ENCODE results near the gene PDE2A. TPM values are rescaled to one million over a fixed set of nuclear protein-coding genes. Genes with fewer than 3 reads are reported as not detected.

Gene PDE2A
- total RNA-seq (1 to 10 TPM; 1.2 to 1.9 TPM), polyA plus RNA-seq (under 1 TPM in 2 of 3 donors, not detected in 1; 0.22 to 0.24 TPM), total RNA-seq (0 to 1.3 (median 0.93) reads per million in 6 experiments)

- peak within 1 kb of the TSS in 2 of 10 donors; percentile 4 to 77 for H3K27ac Mint-ChIP-seq
- POLR2A ChIA-PET = interaction anchor here (0.6 kb wide), 1 partner anchor 122 kb away, joined by 3 read pairs; no protein-coding TSS in a partner anchor
- peaks cover 30 to 69% (median 43%) of the 10 kb centered on the region in 5 donors for H3K27me3 Mint-ChIP-seq
- ATAC-seq (no peak), DNase-seq (no peak)
- H3K36me3 Mint-ChIP-seq = peaks cover 0 to 7% (median 2%) of the 10 kb centered on the region in 3 donors
- no peak within 1 kb of the TSS for H3K4me3 Mint-ChIP-seq
- no peaks in the 10 kb centered on the region for H3K9me3 Mint-ChIP-seq
- peaks cover 24 to 44% (median 35%) of the 10 kb centered on the region in 4 donors for H3K4me1 Mint-ChIP-seq
These were observed at the start of gene PDE2A for GRCh38 chr11:72673943-72674828. PDE2A (minus strand) TSS chr11:72674422; CDS start chr11:72674207, 215 bp downstream.

DNA sequence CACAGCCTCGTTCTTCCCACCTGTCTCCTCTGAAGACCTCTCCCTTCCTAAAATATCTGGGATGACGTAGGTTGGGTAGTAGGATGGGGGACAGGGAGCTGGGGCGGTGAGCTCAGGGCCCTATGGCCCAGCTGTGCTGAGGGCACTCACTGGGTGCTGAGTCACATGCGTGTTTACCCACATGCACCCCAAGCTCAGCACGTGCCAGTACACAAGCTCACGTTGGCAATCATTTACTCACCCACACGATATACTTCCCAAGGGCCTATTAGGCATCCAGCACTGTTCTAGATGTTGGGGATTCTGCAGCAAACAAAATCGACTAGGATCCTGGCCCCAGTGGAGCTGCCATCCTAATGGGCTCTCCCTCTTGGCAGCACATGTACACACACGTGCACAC lies 49.3 kb upstream of the PDE2A start:
- Mint-ChIP-seq H3K9me3 (no peaks in the 10 kb centered on the region), H3K4me1 (peaks cover 36 to 82% (median 59%) of the 10 kb centered on the region in 4 donors), H3K4me3 (peak overlapping the region in 3 of 10 donors; percentile 20 to 54 (median 29)), H3K27me3 (peaks cover 0 to 1% (median 0%) of the 10 kb centered on the region in 5 donors), H3K36me3 (peaks cover 0 to 8% (median 0%) of the 10 kb centered on the region in 3 donors), H3K27ac (peak overlapping the region in 8 of 10 donors; percentile 9 to 99 (median 86))
- POLR2A ChIA-PET = interaction anchor here (1.9 to 6.0 kb wide), 3 partner anchors 8 to 91 kb away, joined by 9 to 49 read pairs (median 32); partner anchors contain the start of genes ATG16L2 and STARD10
- DNase-seq = no peak
- ATAC-seq = no peak

- POLR2A ChIA-PET = interaction anchor here (0.5 to 6.0 kb wide), 12 partner anchors 9 to 813 kb away, joined by 3 to 49 read pairs (median 6); partner anchors contain the start of genes ATG16L2, FCHSD2 and STARD10
- ATAC-seq (peak; percentile 85 to 87), DNase-seq (peak; percentile 70 to 96 (median 84))
- peak overlapping the region; percentile 87 to 99 (median 96) for H3K4me3 Mint-ChIP-seq
- H3K36me3 Mint-ChIP-seq = peaks cover 0 to 11% (median 0%) of the 10 kb centered on the region in 3 donors
- H3K4me1 Mint-ChIP-seq = peaks cover 38 to 83% (median 65%) of the 10 kb centered on the region in 4 donors
- peaks cover 0 to 1% (median 0%) of the 10 kb centered on the region in 5 donors for H3K27me3 Mint-ChIP-seq
- H3K27ac Mint-ChIP-seq = peak overlapping the region; percentile 92 to 99 (median 97)
- H3K9me3 Mint-ChIP-seq = no peaks in the 10 kb centered on the region
These were observed 48.0 kb upstream of the PDE2A start for GRCh38 chr11:72722050-72722748.

DNA sequence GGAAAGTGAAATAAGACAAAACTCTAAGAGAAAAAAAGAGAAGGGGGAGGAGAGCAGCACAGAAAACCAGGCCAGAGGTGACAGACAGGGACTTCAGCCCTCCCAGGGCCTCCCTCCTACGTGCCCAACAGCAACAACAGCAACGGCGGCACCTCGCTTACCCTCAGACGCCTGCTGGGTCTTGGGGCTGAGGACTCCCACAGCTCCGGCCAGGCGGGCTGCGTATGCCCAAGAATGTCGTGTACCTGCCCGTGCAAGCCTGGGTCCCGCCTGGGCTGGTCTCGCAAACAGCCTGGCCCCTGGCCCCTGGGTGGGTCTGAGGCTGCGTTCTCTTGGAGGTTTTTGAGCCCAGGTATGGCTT lies 47.4 kb upstream of the PDE2A start:
- H3K4me1 Mint-ChIP-seq = peaks cover 38 to 86% (median 69%) of the 10 kb centered on the region in 4 donors
- H3K36me3 Mint-ChIP-seq = peaks cover 0 to 13% (median 0%) of the 10 kb centered on the region in 3 donors
- peak in 6 of 10 donors; percentile 14 to 42 (median 26) for DNase-seq
- ATAC-seq = peak; percentile 27 to 48
- H3K4me3 Mint-ChIP-seq = peak overlapping the region; percentile 87 to 99 (median 96)
- peak overlapping the region; percentile 92 to 99 (median 97) for H3K27ac Mint-ChIP-seq
- H3K27me3 Mint-ChIP-seq = peaks cover 0 to 1% (median 0%) of the 10 kb centered on the region in 5 donors
- H3K9me3 Mint-ChIP-seq = no peaks in the 10 kb centered on the region
- POLR2A ChIA-PET = interaction anchor here (1.0 to 6.0 kb wide), 9 partner anchors 9 to 421 kb away, joined by 3 to 49 read pairs (median 9); partner anchors contain the start of genes ATG16L2, FCHSD2 and STARD10

DNA sequence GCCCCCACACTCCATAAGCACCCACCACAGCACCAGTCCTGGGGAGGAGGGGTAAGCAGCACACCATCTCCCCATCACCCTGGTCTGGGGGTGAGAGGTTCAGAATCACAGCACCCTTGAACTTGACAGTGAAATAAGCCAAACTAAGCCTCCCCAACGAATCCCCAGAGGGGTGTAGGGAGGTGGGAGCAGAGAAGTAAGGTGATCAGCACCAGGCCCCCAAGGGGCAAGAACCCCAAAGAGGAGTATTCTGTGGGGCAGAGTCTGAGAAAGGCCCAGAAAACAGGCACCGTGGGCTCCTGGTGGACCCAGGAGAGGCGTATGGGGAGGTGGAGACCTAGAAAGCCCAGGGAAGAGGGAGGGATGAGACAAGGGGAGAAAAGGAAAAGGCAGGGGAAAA lies 47.1 kb upstream of the PDE2A start:
- H3K4me1 Mint-ChIP-seq = peaks cover 38 to 88% (median 73%) of the 10 kb centered on the region in 4 donors
- H3K36me3 Mint-ChIP-seq = peaks cover 0 to 16% (median 0%) of the 10 kb centered on the region in 3 donors
- H3K9me3 Mint-ChIP-seq = no peaks in the 10 kb centered on the region

DNA sequence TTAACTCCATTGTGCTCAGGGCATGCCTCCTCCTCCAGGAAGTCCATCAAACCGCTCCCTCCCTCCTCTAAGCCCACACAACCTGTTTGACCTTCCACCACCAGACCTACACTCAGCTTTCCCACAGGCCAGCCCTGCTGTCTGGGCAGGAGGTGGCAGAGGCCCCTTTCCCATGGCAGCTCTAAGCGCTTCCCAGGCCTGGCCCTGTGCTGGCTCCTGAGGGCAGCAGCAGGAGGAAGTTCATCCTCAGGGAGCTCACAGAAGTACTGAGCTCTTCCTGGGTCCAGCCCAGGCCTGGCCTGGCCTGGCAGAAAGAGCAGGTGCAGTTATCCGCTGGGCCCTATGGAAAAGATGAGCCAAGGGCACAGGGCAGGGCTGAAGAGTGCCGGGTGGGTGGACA lies 46.6 kb upstream of the PDE2A start:
- H3K27me3 Mint-ChIP-seq = peaks cover 0 to 1% (median 0%) of the 10 kb centered on the region in 5 donors
- H3K4me3 Mint-ChIP-seq = peak overlapping the region; percentile 87 to 99 (median 96)
- no peaks in the 10 kb centered on the region for H3K9me3 Mint-ChIP-seq
- no peak for DNase-seq
- H3K36me3 Mint-ChIP-seq = peaks cover 0 to 17% (median 0%) of the 10 kb centered on the region in 3 donors
- peaks cover 41 to 88% (median 73%) of the 10 kb centered on the region in 4 donors for H3K4me1 Mint-ChIP-seq
- ATAC-seq = no peak
- POLR2A ChIA-PET = interaction anchor here (0.7 to 6.0 kb wide), 5 partner anchors 72 to 457 kb away, joined by 3 to 49 read pairs (median 3); partner anchors contain the start of genes ATG16L2, FCHSD2 and STARD10
- peak overlapping the region; percentile 92 to 99 (median 97) for H3K27ac Mint-ChIP-seq

More for the DNA sequence above, 47.1 kb upstream of the PDE2A start:
- H3K27me3 Mint-ChIP-seq = peaks cover 0 to 1% (median 0%) of the 10 kb centered on the region in 5 donors
- DNase-seq = no peak
- POLR2A ChIA-PET = interaction anchor here (1.0 to 6.0 kb wide), 6 partner anchors 16 to 457 kb away, joined by 3 to 49 read pairs (median 14); partner anchors contain the start of genes ATG16L2, FCHSD2 and STARD10
- no peak for ATAC-seq
- H3K4me3 Mint-ChIP-seq = peak overlapping the region; percentile 87 to 99 (median 96)
- H3K27ac Mint-ChIP-seq = peak overlapping the region; percentile 92 to 99 (median 97)

- Mint-ChIP-seq H3K4me1 (peaks cover 36 to 88% (median 72%) of the 10 kb centered on the region in 4 donors), H3K9me3 (no peaks in the 10 kb centered on the region), H3K27me3 (no peaks in the 10 kb centered on the region), H3K36me3 (peaks cover 0 to 19% (median 0%) of the 10 kb centered on the region in 3 donors), H3K4me3 (peak overlapping the region; percentile 87 to 99 (median 96)), H3K27ac (peak overlapping the region; percentile 86 to 99 (median 96))
- POLR2A ChIA-PET = interaction anchor here (0.6 to 6.0 kb wide), 4 partner anchors 18 to 458 kb away, joined by 3 to 49 read pairs (median 3); partner anchors contain the start of genes ATG16L2 and FCHSD2
- ATAC-seq = no peak
- DNase-seq = no peak
These were observed 45.8 kb upstream of the PDE2A start for GRCh38 chr11:72720047-72720446.

- Mint-ChIP-seq H3K27ac (peak overlapping the region; percentile 83 to 99 (median 94)), H3K4me1 (peaks cover 37 to 88% (median 74%) of the 10 kb centered on the region in 4 donors), H3K27me3 (no peaks in the 10 kb centered on the region), H3K36me3 (peaks cover 0 to 23% (median 0%) of the 10 kb centered on the region in 3 donors), H3K4me3 (peak overlapping the region; percentile 87 to 99 (median 96)), H3K9me3 (no peaks in the 10 kb centered on the region)
- DNase-seq (no peak), ATAC-seq (no peak)
- POLR2A ChIA-PET = no interaction called here
These were observed 45.3 kb upstream of the PDE2A start for GRCh38 chr11:72719551-72719950.

- Mint-ChIP-seq H3K27me3 (no peaks in the 10 kb centered on the region), H3K27ac (peak overlapping the region; percentile 56 to 99 (median 94)), H3K4me3 (peak overlapping the region in 9 of 10 donors; percentile 87 to 99 (median 96)), H3K36me3 (peaks cover 0 to 27% (median 0%) of the 10 kb centered on the region in 3 donors), H3K9me3 (no peaks in the 10 kb centered on the region), H3K4me1 (peaks cover 37 to 90% (median 77%) of the 10 kb centered on the region in 4 donors)
- POLR2A ChIA-PET = no interaction called here
- no peak for DNase-seq
- ATAC-seq = no peak
These were observed 44.9 kb upstream of the PDE2A start for GRCh38 chr11:72719144-72719543.

GRCh38 chr11:72718101-72718501 lies 43.9 kb upstream of the PDE2A start:
- H3K27me3 Mint-ChIP-seq = no peaks in the 10 kb centered on the region
- H3K4me1 Mint-ChIP-seq = peaks cover 33 to 84% (median 75%) of the 10 kb centered on the region in 4 donors
- H3K36me3 Mint-ChIP-seq = peaks cover 0 to 33% (median 0%) of the 10 kb centered on the region in 3 donors
- POLR2A ChIA-PET = no interaction called here
- DNase-seq (no peak), ATAC-seq (no peak)
- H3K27ac Mint-ChIP-seq = peak overlapping the region in 4 of 10 donors; percentile 63 to 99 (median 88)
- no peaks in the 10 kb centered on the region for H3K9me3 Mint-ChIP-seq
- peak overlapping the region in 6 of 10 donors; percentile 22 to 95 (median 52) for H3K4me3 Mint-ChIP-seq

- H3K9me3 Mint-ChIP-seq = no peaks in the 10 kb centered on the region
- peak overlapping the region in 5 of 10 donors; percentile 31 to 83 (median 48) for H3K27ac Mint-ChIP-seq
- H3K27me3 Mint-ChIP-seq = no peaks in the 10 kb centered on the region
- H3K36me3 Mint-ChIP-seq = peaks cover 0 to 40% (median 2%) of the 10 kb centered on the region in 3 donors
- peaks cover 36 to 78% (median 72%) of the 10 kb centered on the region in 4 donors for H3K4me1 Mint-ChIP-seq
- ATAC-seq = no peak
- H3K4me3 Mint-ChIP-seq = peak overlapping the region in 1 of 10 donors; percentile 38
- DNase-seq = no peak
- POLR2A ChIA-PET = no interaction called here
These were observed 42.7 kb upstream of the PDE2A start for GRCh38 chr11:72716788-72717435.

Measured in naive thymus-derived CD8-positive, alpha-beta T cell (primary cell).